ENCODE measurements around the gene FAM72D.
"Not testable (repeated sequence)": the region's sequence is repeated elsewhere in the genome, so short reads cannot be mapped to it uniquely, and the experiment has no call there.

Gene FAM72D

GRCh38 chr1:145095284-145096057 is at the start of gene FAM72D, which contains the start of gene SRGAP2B:
FAM72D (plus strand) TSS chr1:145095974; CDS start chr1:145096848, 874 bp downstream.
SRGAP2B (minus strand) TSS chr1:145095328; CDS start chr1:145092901, 2,427 bp downstream.
- H3K4me3 ChIP-seq (ENCODE audit: low read depth, low read length) = peak within 1 kb of the TSS; percentile 43
- DNase-seq (ENCODE audit: low read depth) = not testable (repeated sequence)

- not testable (repeated sequence) for DNase-seq (ENCODE audit: low read depth); H3K4me3 ChIP-seq (ENCODE audit: low read depth, low read length)
Observed at GRCh38 chr1:145047553-145047952, 48.2 kb upstream of the FAM72D start.

- H3K4me3 ChIP-seq (ENCODE audit: low read depth, low read length); DNase-seq (ENCODE audit: low read depth): not testable (repeated sequence)
Observed at GRCh38 chr1:145048181-145048856, 47.5 kb upstream of the FAM72D start.

- not testable (repeated sequence) for H3K4me3 ChIP-seq (ENCODE audit: low read depth, low read length); DNase-seq (ENCODE audit: low read depth)
Observed at GRCh38 chr1:145052019-145052776, 43.6 kb upstream of the FAM72D start.

GRCh38 chr1:145053428-145053827 is 42.3 kb upstream of the FAM72D start:
- not testable (repeated sequence) for H3K4me3 ChIP-seq (ENCODE audit: low read depth, low read length); DNase-seq (ENCODE audit: low read depth)

- not testable (repeated sequence) for DNase-seq (ENCODE audit: low read depth); H3K4me3 ChIP-seq (ENCODE audit: low read depth, low read length)
Observed at GRCh38 chr1:145055217-145055760, 40.5 kb upstream of the FAM72D start.

- not testable (repeated sequence) for H3K4me3 ChIP-seq (ENCODE audit: low read depth, low read length); DNase-seq (ENCODE audit: low read depth)
Observed at GRCh38 chr1:145058184-145058583, 37.6 kb upstream of the FAM72D start.

- not testable (repeated sequence) for H3K4me3 ChIP-seq (ENCODE audit: low read depth, low read length); DNase-seq (ENCODE audit: low read depth)
Observed at GRCh38 chr1:145063285-145063684, 32.5 kb upstream of the FAM72D start.

GRCh38 chr1:145063941-145064648 is 31.7 kb upstream of the FAM72D start:
- DNase-seq (ENCODE audit: low read depth); H3K4me3 ChIP-seq (ENCODE audit: low read depth, low read length): not testable (repeated sequence)

GRCh38 chr1:145065194-145065826 is 30.5 kb upstream of the FAM72D start:
- DNase-seq (ENCODE audit: low read depth); H3K4me3 ChIP-seq (ENCODE audit: low read depth, low read length): not testable (repeated sequence)

- not testable (repeated sequence) for H3K4me3 ChIP-seq (ENCODE audit: low read depth, low read length); DNase-seq (ENCODE audit: low read depth)
Observed at GRCh38 chr1:145066486-145066885, 29.3 kb upstream of the FAM72D start.

GRCh38 chr1:145071569-145071968 is 24.2 kb upstream of the FAM72D start:
- H3K4me3 ChIP-seq (ENCODE audit: low read depth, low read length); DNase-seq (ENCODE audit: low read depth): not testable (repeated sequence)

GRCh38 chr1:145074021-145074559 is 21.7 kb upstream of the FAM72D start:
- not testable (repeated sequence) for DNase-seq (ENCODE audit: low read depth); H3K4me3 ChIP-seq (ENCODE audit: low read depth, low read length)

GRCh38 chr1:145076877-145077276 is 18.9 kb upstream of the FAM72D start:
- H3K4me3 ChIP-seq (ENCODE audit: low read depth, low read length); DNase-seq (ENCODE audit: low read depth): not testable (repeated sequence)

- not testable (repeated sequence) for DNase-seq (ENCODE audit: low read depth)
Observed at GRCh38 chr1:145077872-145078786, 17.6 kb upstream of the FAM72D start.

GRCh38 chr1:145078787-145079370 is 16.9 kb upstream of the FAM72D start:
- not testable (repeated sequence) for DNase-seq (ENCODE audit: low read depth); H3K4me3 ChIP-seq (ENCODE audit: low read depth, low read length)

More at GRCh38 chr1:145077872-145078786, 17.6 kb upstream of the FAM72D start:
- H3K4me3 ChIP-seq (ENCODE audit: low read depth, low read length) = not testable (repeated sequence)
